Embryonic facial prominence (tissue), 1 donor: ENCODE measurements around the gene APRT.

Experiments used
- DNase-seq: peaks from one replicate; pipeline ENCODE4 v3.0.0-alpha.2; 2016; ENCODE audit errors: extremely low spot score

Gene APRT

GRCh38 chr16:88807626-88808453 is 3.9 kb downstream of the APRT start:
- no peak for DNase-seq

DNA sequence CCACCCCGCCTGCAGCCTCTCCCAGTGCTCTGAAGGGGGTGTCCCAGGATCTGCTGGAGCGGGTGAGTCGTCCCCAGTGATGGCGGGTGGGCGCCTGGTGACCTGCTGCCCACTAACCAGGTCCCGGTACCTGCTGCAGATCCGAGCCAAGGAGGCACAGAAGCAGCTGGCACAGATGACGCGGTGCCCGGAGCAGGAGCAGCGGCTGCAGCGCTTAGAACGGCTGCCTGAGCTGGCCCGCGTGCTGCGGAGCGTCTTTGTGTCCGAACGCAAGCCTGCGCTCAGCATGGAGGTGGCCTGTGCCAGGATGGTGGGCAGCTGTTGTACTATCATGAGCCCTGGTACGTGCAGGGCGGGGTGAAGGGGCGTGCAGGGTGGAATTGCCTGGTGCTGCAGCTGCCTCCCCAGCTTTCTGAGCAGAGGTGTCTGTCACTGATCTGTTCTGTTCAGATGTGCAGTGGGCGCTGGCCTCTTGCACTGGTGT is 4.5 kb downstream of the APRT start:
- DNase-seq, result no peak

DNA sequence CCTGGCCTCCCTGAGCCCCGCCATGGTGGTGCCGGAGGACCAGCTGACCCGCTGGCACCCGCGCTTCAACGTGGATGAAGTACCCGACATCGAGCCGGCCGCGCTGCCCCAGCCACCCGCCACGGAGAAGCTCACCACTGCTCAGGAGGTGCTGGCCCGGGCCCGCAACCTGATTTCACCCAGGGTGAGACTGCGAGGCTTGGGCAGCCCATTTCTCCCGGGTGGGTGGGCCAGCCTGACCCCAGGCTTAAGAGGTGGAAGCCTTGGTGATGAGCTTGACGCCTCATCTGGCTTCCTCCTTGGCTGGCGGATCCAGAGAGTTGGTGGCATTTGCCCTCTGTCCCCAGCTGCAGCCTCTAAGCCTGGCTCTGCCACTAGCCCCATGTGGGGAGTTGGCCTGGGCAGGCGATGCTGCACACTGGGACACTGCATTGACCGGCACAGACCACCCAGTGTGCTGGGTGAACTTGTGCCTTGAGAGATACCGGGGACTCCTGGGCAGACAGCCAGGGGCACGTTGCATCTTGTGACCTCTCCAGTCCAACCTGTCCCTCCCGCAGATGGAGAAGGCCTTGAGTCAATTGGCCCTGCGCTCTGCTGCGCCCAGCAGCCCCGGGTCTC is 5.1 kb downstream of the APRT start:
- DNase-seq, result no peak

DNA sequence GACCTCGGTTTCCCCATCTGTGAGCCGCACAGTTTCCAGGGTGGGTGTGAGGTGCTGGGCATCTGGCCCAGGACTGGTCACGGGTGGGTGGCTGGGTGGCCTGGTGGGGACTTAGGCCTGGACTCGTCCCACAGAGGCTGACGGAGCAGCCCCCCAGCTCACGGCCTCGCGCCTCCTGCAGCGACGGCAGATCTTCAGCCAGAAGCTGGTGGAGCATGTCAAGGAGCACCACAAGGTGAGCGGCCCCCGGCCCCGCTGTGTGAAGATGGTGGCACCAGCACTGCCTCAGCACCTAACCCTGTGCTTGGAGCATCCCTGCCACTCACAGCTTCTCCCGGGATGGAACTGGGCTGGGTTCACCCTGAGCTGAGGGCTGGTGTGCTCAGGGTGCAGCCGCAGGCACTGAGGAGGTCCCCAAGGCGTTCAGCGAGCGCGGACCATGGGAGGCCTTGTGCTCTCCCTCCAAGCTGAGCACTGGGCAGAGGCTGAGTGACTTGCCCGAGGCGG is 5.8 kb downstream of the APRT start:
- DNase-seq, result no peak

- DNase-seq, result no peak
Observed at GRCh38 chr16:88805340-88805715, 6.4 kb downstream of the APRT start.

- DNase-seq, result no peak
Observed at GRCh38 chr16:88804552-88805339, 7.0 kb downstream of the APRT start.

GRCh38 chr16:88804173-88804551 is 7.6 kb downstream of the APRT start:
- DNase-seq, result no peak

DNA sequence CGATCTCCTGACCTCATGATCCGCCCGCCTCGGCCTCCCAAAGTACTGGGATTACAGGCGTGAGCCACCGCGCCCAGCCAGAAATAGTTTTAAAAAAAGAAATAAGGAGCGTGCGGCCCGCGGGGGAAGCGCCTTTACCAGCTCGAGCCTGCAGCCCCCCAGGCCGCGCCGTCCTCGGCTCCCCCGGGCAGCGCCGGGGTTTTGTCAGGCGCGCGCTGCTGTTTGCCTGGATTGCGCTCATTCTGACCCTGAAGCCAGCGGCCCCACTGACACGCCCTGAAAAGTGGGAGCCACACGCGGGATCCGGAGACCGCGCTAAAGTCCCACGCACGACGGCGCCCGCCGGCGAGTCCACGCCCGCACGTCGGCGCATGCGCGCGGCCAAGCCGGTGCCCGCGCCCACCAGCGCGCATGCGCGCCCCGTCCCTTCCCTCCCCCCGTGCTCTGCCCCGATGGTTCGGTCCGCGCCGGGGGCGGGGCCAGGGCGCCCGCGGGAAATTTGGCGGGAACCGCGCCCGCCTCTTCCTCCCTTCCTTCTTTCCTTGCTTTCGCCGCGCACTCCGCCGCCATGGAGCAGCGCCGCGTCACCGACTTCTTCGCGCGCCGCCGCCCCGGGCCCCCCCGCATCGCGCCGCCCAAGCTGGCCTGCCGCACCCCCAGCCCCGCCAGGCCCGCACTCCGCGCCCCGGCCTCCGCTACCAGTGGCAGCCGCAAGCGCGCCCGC is 8.3 kb downstream of the APRT start, which contains the start of gene CDT1:
Gene CDT1, plus strand, starts transcription at position 526 of the 724 bp plus-strand sequence. Its CDS starts 43 bp downstream, at position 569.
- peak; percentile 67 for DNase-seq

DNA sequence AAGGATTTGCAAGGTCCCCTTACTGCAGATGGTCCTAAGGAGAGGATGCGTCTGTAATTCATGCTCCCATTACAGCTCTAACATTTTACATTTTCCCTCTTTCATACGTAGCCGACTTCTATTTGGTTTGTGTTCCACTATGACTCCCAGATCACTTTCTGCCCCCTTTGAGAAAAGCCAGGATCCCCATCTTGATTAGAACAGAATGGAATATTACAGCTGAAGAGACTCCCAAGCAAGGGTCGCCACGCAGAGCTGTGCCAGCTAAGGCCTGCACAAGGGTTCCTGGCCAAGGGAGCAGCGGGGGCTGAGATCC is 11.5 kb downstream of the APRT start:
- DNase-seq, result no peak

DNA sequence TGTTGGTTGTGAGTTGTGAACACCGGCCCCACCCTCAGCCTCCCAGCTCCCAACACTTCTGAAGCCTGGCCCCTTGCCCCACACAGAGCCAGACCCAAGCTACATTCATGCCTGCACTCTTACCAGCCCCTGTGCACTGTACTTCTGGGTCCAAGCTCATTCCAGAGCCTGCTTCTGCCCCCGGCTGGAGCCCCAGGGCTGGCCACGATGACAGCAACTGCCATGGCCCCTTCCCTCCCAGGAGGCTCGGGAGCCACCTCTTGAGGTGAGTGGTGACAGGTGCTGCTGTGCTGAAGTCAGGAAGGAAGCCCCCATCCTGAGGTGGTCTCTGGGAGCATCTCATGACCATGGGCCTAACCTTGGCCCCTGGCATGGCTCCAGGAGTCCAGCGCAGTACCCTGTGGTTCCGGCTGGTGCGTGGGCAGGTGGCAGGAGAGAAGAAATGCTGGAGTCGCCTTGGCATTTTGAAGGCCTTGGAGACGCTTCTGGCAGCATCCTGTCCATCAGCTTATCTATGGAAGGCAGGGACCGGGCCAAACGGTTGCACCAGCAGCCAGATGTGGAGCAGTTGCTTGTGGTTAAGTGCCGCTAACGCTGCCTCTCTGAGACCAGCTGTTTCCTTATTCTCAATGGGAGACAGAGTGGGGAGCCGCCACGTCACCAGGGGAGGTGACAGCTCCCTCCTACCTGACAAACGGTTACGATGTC is 12.0 kb downstream of the APRT start:
- DNase-seq, result no peak

DNA sequence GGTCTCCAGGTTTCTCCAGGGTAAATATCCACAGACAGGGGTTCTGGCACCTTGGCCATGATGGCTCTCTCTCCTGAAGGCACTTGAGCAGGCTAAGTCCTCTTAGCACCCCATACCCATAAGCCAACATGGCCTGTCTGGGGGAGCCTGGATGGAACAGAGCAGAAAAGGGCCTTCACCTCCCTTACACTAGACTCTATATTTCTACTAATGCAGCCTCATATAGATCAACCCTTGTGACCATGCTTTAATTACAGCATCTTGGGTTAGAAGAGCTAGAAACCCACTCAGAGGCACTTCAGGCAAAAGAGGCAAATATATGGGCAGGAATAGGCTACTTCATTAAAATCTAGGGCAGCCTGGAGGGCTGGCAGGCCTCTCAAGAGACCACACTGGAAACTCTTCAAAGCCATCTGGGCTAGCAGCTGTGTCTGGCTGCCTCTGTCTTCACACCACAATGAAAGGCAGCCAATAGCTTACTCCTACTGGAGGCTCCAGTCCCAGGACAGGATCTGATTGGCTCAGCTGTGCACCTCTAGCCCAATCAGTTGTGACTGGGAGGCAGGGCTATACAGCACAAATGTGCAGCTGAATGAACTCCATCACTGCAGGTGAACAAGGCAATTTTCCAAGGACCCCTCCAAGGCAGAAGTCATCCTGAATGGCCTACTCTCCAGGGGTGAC is 12.8 kb downstream of the APRT start:
- no peak for DNase-seq

DNA sequence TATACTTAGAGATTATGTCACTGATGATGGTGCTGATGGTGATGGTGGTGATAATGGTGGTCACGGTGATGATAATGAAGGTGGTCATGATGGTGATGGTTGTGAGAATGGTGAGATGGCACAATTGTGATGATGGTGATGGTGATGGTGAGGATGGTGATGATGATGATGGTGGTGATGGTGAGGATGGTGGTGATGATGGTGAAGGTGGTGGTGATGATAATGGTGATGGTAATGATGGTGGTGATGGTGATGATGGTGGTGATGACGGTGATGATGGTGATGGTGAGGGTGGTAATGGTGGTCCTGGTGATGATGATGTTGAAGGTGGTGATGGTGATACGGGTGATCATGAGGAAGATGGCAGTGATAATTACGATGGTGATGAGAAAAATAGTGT is 13.7 kb downstream of the APRT start:
- no peak for DNase-seq

DNA sequence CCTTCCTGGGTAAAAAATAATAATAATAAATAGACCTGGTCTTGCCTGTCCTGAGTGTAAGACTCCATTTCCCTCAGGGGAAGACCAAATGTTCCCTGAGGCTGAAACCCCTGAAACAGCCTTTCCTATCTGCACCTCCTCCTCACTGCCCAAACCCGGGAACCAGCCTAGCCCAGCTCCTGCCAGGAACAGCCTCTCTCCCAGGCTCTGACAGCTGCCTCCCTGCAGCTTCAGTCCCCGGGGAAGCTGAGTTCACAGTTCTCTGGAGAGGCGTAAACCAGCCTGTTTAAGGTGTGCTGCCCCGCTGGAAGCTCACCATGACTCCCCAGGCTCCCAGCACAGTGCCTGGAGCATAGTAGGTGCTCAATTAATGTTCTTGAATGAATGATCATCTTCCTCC is 15.4 kb downstream of the APRT start:
- no peak for DNase-seq

DNA sequence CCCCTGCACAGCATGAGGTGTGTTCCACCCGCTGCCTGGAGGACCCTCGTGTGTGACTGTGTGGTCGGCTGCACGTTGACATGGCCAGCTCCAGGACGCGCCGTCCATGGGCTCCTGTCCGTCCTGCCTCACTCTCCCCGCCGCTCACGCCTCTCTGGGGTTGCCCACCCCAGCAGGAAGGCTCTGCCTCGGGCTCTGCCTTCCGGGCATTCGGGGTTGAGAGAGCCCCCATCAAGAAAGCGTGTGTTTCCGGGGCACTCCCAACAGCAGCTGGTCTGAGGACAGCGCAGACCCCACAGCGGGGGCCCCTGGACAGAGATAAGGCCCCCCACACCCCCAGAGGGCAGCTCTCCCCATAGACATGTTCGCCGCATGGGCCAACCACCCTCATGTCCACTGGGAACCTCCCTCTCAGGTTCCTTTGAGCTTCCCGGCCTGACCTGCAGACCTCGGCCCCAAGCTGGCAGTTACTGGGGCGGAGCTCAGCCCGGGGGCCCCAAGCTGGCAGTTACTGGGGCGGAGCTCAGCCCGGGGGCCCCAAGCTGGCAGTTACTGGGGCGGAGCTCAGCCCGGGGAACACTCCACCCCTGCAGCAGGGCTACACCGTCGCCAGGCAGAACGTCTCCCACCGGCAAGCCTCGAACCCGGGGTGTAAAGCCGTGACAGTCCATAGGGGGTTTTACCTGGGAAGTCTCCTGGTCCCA is 18.3 kb downstream of the APRT start:
- no peak for DNase-seq

DNA sequence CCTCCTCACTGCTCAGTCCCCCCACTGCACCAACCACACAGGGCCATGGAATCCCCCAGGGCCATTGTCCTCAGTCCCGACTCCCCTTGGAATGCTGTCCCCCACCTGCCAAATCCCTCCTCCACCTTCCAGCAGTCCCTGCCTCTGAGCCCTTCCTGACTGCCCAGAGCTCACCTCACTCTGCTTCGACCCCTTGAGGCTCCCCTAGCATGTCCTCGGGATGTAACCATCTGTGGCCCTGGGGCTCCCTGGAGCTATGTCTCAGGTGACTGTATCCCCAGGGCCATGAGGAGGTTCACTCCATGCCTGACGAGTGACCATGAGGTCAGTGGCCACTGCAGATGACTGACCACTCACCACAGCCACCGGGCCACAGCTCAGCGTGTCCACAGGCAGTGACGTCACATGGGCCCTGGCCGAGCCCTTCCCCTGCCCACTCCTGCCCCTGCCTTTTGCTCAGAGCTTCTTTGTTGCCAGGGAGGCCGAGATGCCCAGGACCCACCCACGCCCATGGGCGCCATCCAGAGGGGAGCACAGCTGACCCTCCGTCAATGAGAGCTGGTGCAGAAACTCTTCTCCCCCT is 19.0 kb downstream of the APRT start:
- no peak for DNase-seq

GRCh38 chr16:88792078-88792550 is 19.6 kb downstream of the APRT start:
- DNase-seq, result no peak

GRCh38 chr16:88790312-88791211 is 21.2 kb downstream of the APRT start:
- DNase-seq, result no peak

GRCh38 chr16:88789594-88789993 is 22.1 kb downstream of the APRT start:
- DNase-seq, result no peak
